ENCODE measurements around the gene NDUFB4.

GRCh38 chr3:120642368-120642948 is 46.3 kb downstream of the NDUFB4 start:
- TF ChIP-seq CTCF (IDR thresholded peaks at IDR 0.05; ENCODE audit: insufficient read depth, low read length, poor library complexity, severe bottlenecking) (no peak), EZH2phosphoT487 (conservative IDR thresholded peaks at IDR 0.05; ENCODE audit: low read length) (no peak)

Measured in SU-DHL-6 (cell line).